ENCODE results near the gene CELF6.
A peak's percentile ranks its signal among the peaks of the same experiment; 100 is the strongest.

Gene CELF6

GRCh38 chr15:72323752-72324151 lies 3.8 kb upstream of the CELF6 start:
- Histone ChIP-seq H3K4me1 (ENCODE audit: control insufficient read depth in 5 of 5, insufficient read depth in 5 of 5, low read length in 5 of 5) (peaks cover 0 to 13% (median 9%) of the 10 kb centered on the region in 5 donors), H3K27ac (ENCODE audit: low read depth, low read length) (no peak overlapping the region), H3K36me3 (ENCODE audit: control insufficient read depth in 5 of 5, insufficient read depth in 5 of 5, low read length in 5 of 5) (peaks cover 7 to 20% (median 10%) of the 10 kb centered on the region in 5 donors), H3K9me3 (ENCODE audit: control insufficient read depth in 5 of 5, low read length in 5 of 5) (peaks cover 0 to 10% (median 0%) of the 10 kb centered on the region in 5 donors), H3K27me3 (ENCODE audit: control insufficient read depth in 5 of 5, insufficient read depth in 4 of 5, low read length in 5 of 5) (no peaks in the 10 kb centered on the region), H3K9ac (ENCODE audit: low read length in 5 of 5) (no peak overlapping the region), H3K4me3 (ENCODE audit: low read depth in 1 of 5, low read length in 5 of 5) (no peak overlapping the region)

GRCh38 chr15:72319360-72319984 lies 485 bp downstream of the CELF6 start:
- H3K9ac ChIP-seq (ENCODE audit: low read length in 5 of 5): no peak overlapping the region
- peak overlapping the region in 1 of 5 donors; percentile 60 for H3K4me3 ChIP-seq (ENCODE audit: low read depth in 1 of 5, low read length in 5 of 5)

GRCh38 chr15:72318408-72318942 lies 1.5 kb downstream of the CELF6 start:
- peaks cover 0 to 3% (median 0%) of the 10 kb centered on the region in 5 donors for H3K36me3 ChIP-seq (ENCODE audit: control insufficient read depth in 5 of 5, insufficient read depth in 5 of 5, low read length in 5 of 5)
- no peak overlapping the region for H3K4me3 ChIP-seq (ENCODE audit: low read depth in 1 of 5, low read length in 5 of 5)
- peaks cover 0 to 13% (median 9%) of the 10 kb centered on the region in 5 donors for H3K4me1 ChIP-seq (ENCODE audit: control insufficient read depth in 5 of 5, insufficient read depth in 5 of 5, low read length in 5 of 5)
- H3K27me3 ChIP-seq (ENCODE audit: control insufficient read depth in 5 of 5, insufficient read depth in 4 of 5, low read length in 5 of 5): no peaks in the 10 kb centered on the region
- no peak overlapping the region for H3K9ac ChIP-seq (ENCODE audit: low read length in 5 of 5)
- H3K27ac ChIP-seq (ENCODE audit: low read depth, low read length): no peak overlapping the region
- H3K9me3 ChIP-seq (ENCODE audit: control insufficient read depth in 5 of 5, low read length in 5 of 5): peaks cover 0 to 4% (median 0%) of the 10 kb centered on the region in 5 donors

More at GRCh38 chr15:72319360-72319984, 485 bp downstream of the CELF6 start:
- Histone ChIP-seq H3K27me3 (ENCODE audit: control insufficient read depth in 5 of 5, insufficient read depth in 4 of 5, low read length in 5 of 5) (no peaks in the 10 kb centered on the region), H3K36me3 (ENCODE audit: control insufficient read depth in 5 of 5, insufficient read depth in 5 of 5, low read length in 5 of 5) (peaks cover 0 to 5% (median 0%) of the 10 kb centered on the region in 5 donors), H3K27ac (ENCODE audit: low read depth, low read length) (no peak overlapping the region), H3K9me3 (ENCODE audit: control insufficient read depth in 5 of 5, low read length in 5 of 5) (peaks cover 0 to 10% (median 0%) of the 10 kb centered on the region in 5 donors), H3K4me1 (ENCODE audit: control insufficient read depth in 5 of 5, insufficient read depth in 5 of 5, low read length in 5 of 5) (peaks cover 0 to 13% (median 9%) of the 10 kb centered on the region in 5 donors)

GRCh38 chr15:72315706-72316370 lies 4.1 kb downstream of the CELF6 start:
- H3K27me3 ChIP-seq (ENCODE audit: control insufficient read depth in 5 of 5, insufficient read depth in 4 of 5, low read length in 5 of 5): no peaks in the 10 kb centered on the region
- peaks cover 0 to 13% (median 9%) of the 10 kb centered on the region in 5 donors for H3K4me1 ChIP-seq (ENCODE audit: control insufficient read depth in 5 of 5, insufficient read depth in 5 of 5, low read length in 5 of 5)
- no peaks in the 10 kb centered on the region for H3K9me3 ChIP-seq (ENCODE audit: control insufficient read depth in 5 of 5, low read length in 5 of 5)
- no peak overlapping the region for H3K4me3 ChIP-seq (ENCODE audit: low read depth in 1 of 5, low read length in 5 of 5)
- no peak overlapping the region for H3K9ac ChIP-seq (ENCODE audit: low read length in 5 of 5)
- H3K27ac ChIP-seq (ENCODE audit: low read depth, low read length): no peak overlapping the region
- H3K36me3 ChIP-seq (ENCODE audit: control insufficient read depth in 5 of 5, insufficient read depth in 5 of 5, low read length in 5 of 5): peaks cover 0 to 3% (median 0%) of the 10 kb centered on the region in 5 donors

- Histone ChIP-seq H3K36me3 (ENCODE audit: control insufficient read depth in 5 of 5, insufficient read depth in 5 of 5, low read length in 5 of 5) (peaks cover 0 to 5% (median 0%) of the 10 kb centered on the region in 5 donors), H3K9ac (ENCODE audit: low read length in 5 of 5) (no peak overlapping the region), H3K9me3 (ENCODE audit: control insufficient read depth in 5 of 5, low read length in 5 of 5) (no peaks in the 10 kb centered on the region), H3K27ac (ENCODE audit: low read depth, low read length) (no peak overlapping the region), H3K4me1 (ENCODE audit: control insufficient read depth in 5 of 5, insufficient read depth in 5 of 5, low read length in 5 of 5) (no peaks in the 10 kb centered on the region), H3K4me3 (ENCODE audit: low read depth in 1 of 5, low read length in 5 of 5) (no peak overlapping the region), H3K27me3 (ENCODE audit: control insufficient read depth in 5 of 5, insufficient read depth in 4 of 5, low read length in 5 of 5) (no peaks in the 10 kb centered on the region)
Observed at GRCh38 chr15:72313881-72314280, 6.1 kb downstream of the CELF6 start.

- Histone ChIP-seq H3K4me3 (ENCODE audit: low read depth in 1 of 5, low read length in 5 of 5) (no peak overlapping the region), H3K27ac (ENCODE audit: low read depth, low read length) (no peak overlapping the region), H3K27me3 (ENCODE audit: control insufficient read depth in 5 of 5, insufficient read depth in 4 of 5, low read length in 5 of 5) (no peaks in the 10 kb centered on the region)
Observed at GRCh38 chr15:72313448-72313840, 6.5 kb downstream of the CELF6 start.

GRCh38 chr15:72312605-72313447 lies 7.1 kb downstream of the CELF6 start:
- H3K36me3 ChIP-seq (ENCODE audit: control insufficient read depth in 5 of 5, insufficient read depth in 5 of 5, low read length in 5 of 5): peaks cover 0 to 5% (median 0%) of the 10 kb centered on the region in 5 donors
- no peak overlapping the region for H3K27ac ChIP-seq (ENCODE audit: low read depth, low read length)
- H3K9me3 ChIP-seq (ENCODE audit: control insufficient read depth in 5 of 5, low read length in 5 of 5): no peaks in the 10 kb centered on the region
- H3K4me1 ChIP-seq (ENCODE audit: control insufficient read depth in 5 of 5, insufficient read depth in 5 of 5, low read length in 5 of 5): no peaks in the 10 kb centered on the region
- no peaks in the 10 kb centered on the region for H3K27me3 ChIP-seq (ENCODE audit: control insufficient read depth in 5 of 5, insufficient read depth in 4 of 5, low read length in 5 of 5)
- H3K9ac ChIP-seq (ENCODE audit: low read length in 5 of 5): no peak overlapping the region
- H3K4me3 ChIP-seq (ENCODE audit: low read depth in 1 of 5, low read length in 5 of 5): no peak overlapping the region

More at GRCh38 chr15:72313448-72313840, 6.5 kb downstream of the CELF6 start:
- Histone ChIP-seq H3K9ac (ENCODE audit: low read length in 5 of 5) (no peak overlapping the region), H3K9me3 (ENCODE audit: control insufficient read depth in 5 of 5, low read length in 5 of 5) (no peaks in the 10 kb centered on the region), H3K36me3 (ENCODE audit: control insufficient read depth in 5 of 5, insufficient read depth in 5 of 5, low read length in 5 of 5) (peaks cover 0 to 5% (median 0%) of the 10 kb centered on the region in 5 donors), H3K4me1 (ENCODE audit: control insufficient read depth in 5 of 5, insufficient read depth in 5 of 5, low read length in 5 of 5) (no peaks in the 10 kb centered on the region)

GRCh38 chr15:72307026-72307425 lies 12.9 kb downstream of the CELF6 start:
- Histone ChIP-seq H3K4me3 (ENCODE audit: low read depth in 1 of 5, low read length in 5 of 5) (no peak overlapping the region), H3K27me3 (ENCODE audit: control insufficient read depth in 5 of 5, insufficient read depth in 4 of 5, low read length in 5 of 5) (no peaks in the 10 kb centered on the region), H3K4me1 (ENCODE audit: control insufficient read depth in 5 of 5, insufficient read depth in 5 of 5, low read length in 5 of 5) (no peaks in the 10 kb centered on the region), H3K36me3 (ENCODE audit: control insufficient read depth in 5 of 5, insufficient read depth in 5 of 5, low read length in 5 of 5) (peaks cover 6 to 14% (median 9%) of the 10 kb centered on the region in 5 donors), H3K9me3 (ENCODE audit: control insufficient read depth in 5 of 5, low read length in 5 of 5) (no peaks in the 10 kb centered on the region), H3K9ac (ENCODE audit: low read length in 5 of 5) (no peak overlapping the region), H3K27ac (ENCODE audit: low read depth, low read length) (no peak overlapping the region)

- Histone ChIP-seq H3K4me1 (ENCODE audit: control insufficient read depth in 5 of 5, insufficient read depth in 5 of 5, low read length in 5 of 5) (no peaks in the 10 kb centered on the region), H3K27ac (ENCODE audit: low read depth, low read length) (no peak overlapping the region), H3K9me3 (ENCODE audit: control insufficient read depth in 5 of 5, low read length in 5 of 5) (no peaks in the 10 kb centered on the region), H3K36me3 (ENCODE audit: control insufficient read depth in 5 of 5, insufficient read depth in 5 of 5, low read length in 5 of 5) (peaks cover 6 to 14% (median 9%) of the 10 kb centered on the region in 5 donors), H3K9ac (ENCODE audit: low read length in 5 of 5) (no peak overlapping the region), H3K4me3 (ENCODE audit: low read depth in 1 of 5, low read length in 5 of 5) (no peak overlapping the region), H3K27me3 (ENCODE audit: control insufficient read depth in 5 of 5, insufficient read depth in 4 of 5, low read length in 5 of 5) (no peaks in the 10 kb centered on the region)
Observed at GRCh38 chr15:72306211-72306785, 13.7 kb downstream of the CELF6 start.

Measured in subcutaneous abdominal adipose tissue (tissue), 5 donors.